ENCODE measurements around the gene NCOA7. TPM values are rescaled to one million over a fixed set of nuclear protein-coding genes. Genes with fewer than 3 reads are reported as not detected.
"Not testable (repeated sequence)": the region's sequence is repeated elsewhere in the genome, so short reads cannot be mapped to it uniquely, and the experiment has no call there.

NCOA7 gene
- polyA plus RNA-seq, 4 donors = 33.7 to 54.6 (median 39.2) TPM

- no peak for DNase-seq (ENCODE audit: low read depth in 4 of 4, low spot score in 3 of 4)
Observed at GRCh38 chr6:125791151-125791819, 525 bp downstream of the NCOA7 start.

- no peak for DNase-seq (ENCODE audit: low read depth in 4 of 4, low spot score in 3 of 4)
Observed at GRCh38 chr6:125791820-125792165, 1.0 kb downstream of the NCOA7 start.

GRCh38 chr6:125792172-125792571, 1.4 kb downstream of the NCOA7 start:
- DNase-seq (ENCODE audit: low read depth in 4 of 4, low spot score in 3 of 4) = no peak

GRCh38 chr6:125792680-125793079, 1.9 kb downstream of the NCOA7 start:
- DNase-seq (ENCODE audit: low read depth in 4 of 4, low spot score in 3 of 4) = no peak

GRCh38 chr6:125793280-125793679, 2.5 kb downstream of the NCOA7 start:
- no peak for DNase-seq (ENCODE audit: low read depth in 4 of 4, low spot score in 3 of 4)

- DNase-seq (ENCODE audit: low read depth in 4 of 4, low spot score in 3 of 4) = no peak
Observed at GRCh38 chr6:125793863-125794262, 3.1 kb downstream of the NCOA7 start.

GRCh38 chr6:125794342-125795137, 3.8 kb downstream of the NCOA7 start:
- no peak for DNase-seq (ENCODE audit: low read depth in 4 of 4, low spot score in 3 of 4)

GRCh38 chr6:125795301-125795700, 4.5 kb downstream of the NCOA7 start:
- no peak for DNase-seq (ENCODE audit: low read depth in 4 of 4, low spot score in 3 of 4)

- no peak for DNase-seq (ENCODE audit: low read depth in 4 of 4, low spot score in 3 of 4)
Observed at GRCh38 chr6:125797120-125797885, 6.5 kb downstream of the NCOA7 start.

GRCh38 chr6:125797886-125798444, 7.2 kb downstream of the NCOA7 start:
- DNase-seq (ENCODE audit: low read depth in 4 of 4, low spot score in 3 of 4) = no peak

- no peak for DNase-seq (ENCODE audit: low read depth in 4 of 4, low spot score in 3 of 4)
Observed at GRCh38 chr6:125798734-125799508, 8.2 kb downstream of the NCOA7 start.

- no peak for DNase-seq (ENCODE audit: low read depth in 4 of 4, low spot score in 3 of 4)
Observed at GRCh38 chr6:125802383-125802782, 11.6 kb downstream of the NCOA7 start.

GRCh38 chr6:125802943-125803377, 12.2 kb downstream of the NCOA7 start:
- no peak for DNase-seq (ENCODE audit: low read depth in 4 of 4, low spot score in 3 of 4)

GRCh38 chr6:125804264-125804663, 13.5 kb downstream of the NCOA7 start:
- DNase-seq (ENCODE audit: low read depth in 4 of 4, low spot score in 3 of 4) = no peak

GRCh38 chr6:125804866-125805425, 14.2 kb downstream of the NCOA7 start:
- not testable (repeated sequence) for DNase-seq (ENCODE audit: low read depth in 4 of 4, low spot score in 3 of 4)

GRCh38 chr6:125806813-125807212, 16.1 kb downstream of the NCOA7 start:
- DNase-seq (ENCODE audit: low read depth in 4 of 4, low spot score in 3 of 4) = no peak

GRCh38 chr6:125807293-125807692, 16.5 kb downstream of the NCOA7 start:
- no peak for DNase-seq (ENCODE audit: low read depth in 4 of 4, low spot score in 3 of 4)

- DNase-seq (ENCODE audit: low read depth in 4 of 4, low spot score in 3 of 4) = no peak
Observed at GRCh38 chr6:125808060-125808459, 17.3 kb downstream of the NCOA7 start.

- no peak for DNase-seq (ENCODE audit: low read depth in 4 of 4, low spot score in 3 of 4)
Observed at GRCh38 chr6:125808591-125808990, 17.8 kb downstream of the NCOA7 start.

- no peak for DNase-seq (ENCODE audit: low read depth in 4 of 4, low spot score in 3 of 4)
Observed at GRCh38 chr6:125809570-125810170, 18.9 kb downstream of the NCOA7 start.

Measured in left renal pelvis (tissue), 4 donors.